Transverse colon (tissue), 4 donors: ENCODE results near the gene THOP1.

Experiments used
- CTCF ChIP-seq, 5 experiments: fragments of 200-600 bp in 3 of 5; fragments of 450-650 bp in 2 of 5; sonication (generic) in 3 of 5; IDR thresholded peaks; 1 replicate in 2 of 5; 2 replicates in 3 of 5; pipeline ENCODE4 v1.5.1; 2016 to 2017; ENCODE audit warnings: antibody characterized with exemption in 5 of 5, inconsistent platforms in 3 of 5, mild to moderate bottlenecking in 2 of 5, moderate library complexity in 1 of 5
- EP300 ChIP-seq: sonication (generic); formaldehyde crosslinking; IDR thresholded peaks from one replicate; pipeline ENCODE4 v1.6.1; 2017; ENCODE audit warnings: antibody characterized with exemption, low read depth
- POLR2A ChIP-seq: fragments of 450-650 bp; IDR thresholded peaks from one replicate; pipeline ENCODE4 v1.6.1; 2016; ENCODE audit warnings: antibody characterized with exemption, mild to moderate bottlenecking, moderate library complexity
- POLR2AphosphoS5 ChIP-seq, 3 donors: sonication (generic); formaldehyde crosslinking; IDR thresholded peaks; one replicate each; pipeline ENCODE4 v1.6.1; 2016; ENCODE audit warnings: antibody characterized with exemption in 3 of 3

- TF ChIP-seq CTCF (IDR thresholded peaks at IDR 0.05) (no peak), POLR2AphosphoS5 (IDR thresholded peaks at IDR 0.05) (no peak), EP300 (no peak), POLR2A (no peak)
These were observed 38.8 kb downstream of the THOP1 start for GRCh38 chr19:2824129-2824528.
